NCI-H510A treated with DMSO at 0.1 percent for 48 hours (cell line): ENCODE data around the gene ANKRD44.

ENCODE experiments used
- DNase-seq: peaks from one replicate; lab custom pipeline; 2025; lab: John Stamatoyannopoulos, UW

The ANKRD44 gene

GRCh38 chr2:197107291-197108269 is 203.0 kb downstream of the ANKRD44 start:
- no peak for DNase-seq

GRCh38 chr2:197103363-197103762 is 207.2 kb downstream of the ANKRD44 start:
- DNase-seq: no peak

- DNase-seq: no peak
These were observed 208.3 kb downstream of the ANKRD44 start for GRCh38 chr2:197102231-197102630.

GRCh38 chr2:197101519-197101918 is 209.1 kb downstream of the ANKRD44 start:
- DNase-seq: no peak

DNA sequence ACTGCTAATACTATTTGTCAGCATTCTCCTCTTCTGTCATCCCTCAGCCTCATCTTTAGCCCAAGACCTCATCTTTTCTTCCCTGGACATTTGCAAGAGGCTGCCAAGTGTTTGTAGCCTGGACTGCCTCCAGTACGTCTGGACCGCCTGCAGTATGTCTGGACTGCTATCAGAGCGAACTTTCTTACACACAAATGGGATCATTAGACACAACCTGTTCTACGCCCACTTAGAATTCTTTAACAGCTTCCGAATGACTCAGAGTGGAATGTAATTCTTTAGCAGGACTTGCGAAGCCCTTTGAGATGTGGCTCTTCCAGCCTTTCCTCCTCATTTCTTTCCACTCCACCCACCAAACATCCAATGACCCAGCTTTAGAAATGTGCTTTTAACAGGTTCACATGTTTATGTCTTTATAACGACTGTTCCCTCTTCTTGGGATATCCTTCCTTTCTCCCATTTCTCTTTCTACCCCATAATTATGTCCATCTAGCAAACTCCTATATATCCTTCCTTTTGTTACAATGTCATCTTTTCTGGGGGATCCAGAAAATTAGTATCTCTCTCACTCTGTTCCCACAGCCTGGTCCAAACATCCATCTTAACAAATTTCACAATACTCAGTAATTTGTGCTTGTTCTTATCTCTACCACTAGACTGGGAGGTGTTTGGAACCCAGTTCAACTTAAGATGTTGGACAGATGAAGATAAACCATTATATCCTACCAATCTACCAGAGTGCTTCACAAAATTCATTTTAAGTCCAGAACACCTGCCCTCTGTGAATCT is 212.8 kb downstream of the ANKRD44 start:
- DNase-seq: no peak

- DNase-seq: no peak
These were observed 213.9 kb downstream of the ANKRD44 start for GRCh38 chr2:197096649-197097048.

GRCh38 chr2:197092431-197092830 is 218.1 kb downstream of the ANKRD44 start:
- peak; percentile 41 for DNase-seq

DNA sequence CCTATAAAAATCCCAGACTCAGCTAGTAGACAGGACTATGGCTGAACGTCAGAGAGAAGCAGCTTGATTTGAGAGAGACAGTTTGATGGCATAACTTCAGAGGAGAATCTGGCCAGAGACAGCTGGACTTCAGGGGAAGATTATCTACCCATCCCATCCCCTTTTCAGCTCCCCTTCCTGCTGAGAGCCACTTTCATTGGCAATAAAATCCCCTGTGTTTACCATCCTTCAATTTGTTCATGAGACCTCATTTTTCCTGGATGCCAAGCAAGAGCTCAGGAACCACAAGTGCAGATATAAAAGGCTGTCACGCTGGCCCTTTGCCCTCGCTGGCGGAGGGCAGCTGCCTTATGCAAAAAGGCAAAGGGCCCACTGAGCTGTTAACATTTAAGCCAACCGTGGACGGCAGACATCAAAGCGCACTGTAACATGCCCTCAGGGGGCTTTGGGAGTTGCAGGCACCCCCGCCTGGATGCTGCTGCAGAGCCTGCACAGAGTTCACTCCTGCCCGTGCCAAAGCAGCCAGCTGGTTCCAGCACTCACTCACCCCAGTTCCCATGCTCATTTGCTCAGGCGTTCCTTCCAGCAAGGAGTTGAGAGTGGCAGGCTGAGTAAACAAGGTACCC is 219.7 kb downstream of the ANKRD44 start:
- peak; percentile 64 for DNase-seq

GRCh38 chr2:197089655-197090054 is 220.9 kb downstream of the ANKRD44 start:
- no peak for DNase-seq

- DNase-seq: no peak
These were observed 221.9 kb downstream of the ANKRD44 start for GRCh38 chr2:197088694-197089093.

DNA sequence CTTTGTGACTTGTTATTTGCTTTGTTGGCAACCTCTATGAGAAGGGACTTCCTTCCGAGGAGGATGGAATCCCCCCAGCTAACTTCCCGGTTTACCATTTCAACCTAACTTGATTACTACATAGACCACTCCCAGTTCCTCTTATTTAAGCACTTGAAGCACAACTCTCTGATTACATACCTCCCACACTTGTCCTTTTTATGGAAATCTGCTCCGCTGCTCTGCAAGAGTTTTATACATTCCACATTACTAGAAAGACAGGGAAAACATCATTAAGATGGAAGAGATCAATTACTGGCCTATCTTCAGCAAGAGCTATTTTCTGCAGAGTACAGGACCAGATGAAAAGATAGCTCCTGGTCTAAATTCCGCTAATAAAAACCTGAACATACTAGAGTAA is 224.1 kb downstream of the ANKRD44 start:
- no peak for DNase-seq

DNA sequence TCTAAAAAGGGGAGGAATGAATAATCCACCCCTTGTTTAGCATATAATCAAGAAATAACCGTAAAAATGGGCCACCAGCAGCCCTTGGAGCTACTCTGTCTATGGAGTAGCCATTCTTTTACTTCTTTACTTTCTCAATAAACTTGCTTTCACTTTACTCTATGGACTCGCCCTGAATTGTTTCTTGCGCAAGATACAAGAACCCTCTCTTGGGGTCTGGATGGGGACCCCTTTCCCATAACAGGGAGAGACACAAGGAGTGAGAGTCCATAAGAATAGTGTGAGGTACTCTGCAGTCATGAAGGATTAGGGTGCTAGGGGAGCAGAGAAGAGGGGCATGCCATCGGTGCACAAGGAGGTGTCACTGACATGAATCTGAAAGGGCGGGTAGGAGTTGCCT is 224.9 kb downstream of the ANKRD44 start:
- no peak for DNase-seq

- DNase-seq: no peak
These were observed 229.3 kb downstream of the ANKRD44 start for GRCh38 chr2:197081294-197081693.

- no peak for DNase-seq
These were observed 229.9 kb downstream of the ANKRD44 start for GRCh38 chr2:197080578-197081216.

DNA sequence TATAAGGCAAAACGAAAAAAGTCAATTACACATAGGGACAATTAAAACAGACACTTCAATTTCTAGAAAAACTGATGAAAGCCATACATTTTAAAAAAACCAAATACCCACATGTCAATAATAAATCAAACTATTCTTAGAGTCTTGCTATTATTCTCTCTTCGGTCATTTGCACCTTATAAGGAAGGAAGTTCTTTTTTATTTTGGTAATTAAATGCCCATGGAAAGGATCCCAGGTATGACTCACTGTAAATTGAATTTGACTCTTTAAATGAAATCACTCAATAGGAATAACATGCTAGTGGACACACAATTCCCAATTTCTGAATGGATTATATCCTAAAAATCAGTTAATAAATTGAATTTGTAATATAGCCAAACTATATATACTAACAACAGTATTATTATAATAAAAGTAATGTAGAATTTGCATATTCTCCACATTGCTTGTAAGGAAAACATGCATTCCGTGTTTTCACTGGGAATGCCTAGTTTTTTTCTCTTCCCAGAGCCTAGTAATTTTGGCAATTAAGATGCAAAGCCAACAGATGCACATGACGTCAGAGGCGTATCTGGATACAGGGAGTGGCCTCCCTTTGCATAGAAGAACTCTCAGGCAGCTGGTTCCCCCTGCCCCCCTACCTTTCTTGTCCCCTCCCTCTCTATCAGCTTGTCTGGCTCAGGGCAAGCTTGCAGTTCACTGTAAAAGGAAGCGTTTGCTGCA is 230.6 kb downstream of the ANKRD44 start:
- no peak for DNase-seq

DNA sequence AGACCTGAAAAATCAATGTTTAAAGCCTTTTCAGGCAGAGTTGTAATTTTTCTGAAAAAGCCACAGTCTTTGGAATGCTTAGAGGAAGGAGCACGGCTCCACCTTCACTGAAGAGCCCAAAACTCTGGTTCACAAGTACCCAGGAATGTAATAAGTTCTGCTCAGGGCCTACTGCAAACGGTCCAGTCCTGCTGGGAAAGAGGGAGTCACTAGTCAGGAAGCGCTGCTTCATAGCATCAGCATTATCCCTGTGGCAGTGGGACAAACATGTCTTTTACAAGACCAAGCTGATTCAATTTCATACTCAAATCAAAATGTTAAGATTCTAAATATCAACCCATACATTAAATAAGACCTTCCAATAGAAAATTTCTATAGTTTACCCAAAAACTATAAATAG is 231.2 kb downstream of the ANKRD44 start:
- no peak for DNase-seq

DNA sequence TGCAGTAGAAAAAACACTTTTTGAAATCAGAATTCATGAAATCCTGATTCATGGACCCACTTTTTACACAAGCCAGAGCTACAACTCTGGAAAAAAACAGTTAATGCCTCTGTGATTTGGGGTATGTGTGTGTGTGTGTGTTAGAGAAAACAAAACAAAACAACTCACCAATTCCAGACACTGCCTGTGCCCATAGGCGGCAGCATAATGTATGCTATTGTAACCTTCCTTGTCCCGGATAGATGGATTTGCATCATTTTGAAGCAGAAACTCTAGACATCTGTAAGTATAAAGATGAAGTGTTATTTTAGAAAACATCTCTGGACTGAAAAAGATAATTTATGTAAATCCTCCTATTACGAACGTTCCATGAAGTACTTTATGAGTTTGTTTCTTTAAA is 232.0 kb downstream of the ANKRD44 start:
- DNase-seq: no peak

- no peak for DNase-seq
These were observed 233.2 kb downstream of the ANKRD44 start for GRCh38 chr2:197077336-197077735.

GRCh38 chr2:197076652-197077051 is 233.9 kb downstream of the ANKRD44 start:
- DNase-seq: no peak

DNA sequence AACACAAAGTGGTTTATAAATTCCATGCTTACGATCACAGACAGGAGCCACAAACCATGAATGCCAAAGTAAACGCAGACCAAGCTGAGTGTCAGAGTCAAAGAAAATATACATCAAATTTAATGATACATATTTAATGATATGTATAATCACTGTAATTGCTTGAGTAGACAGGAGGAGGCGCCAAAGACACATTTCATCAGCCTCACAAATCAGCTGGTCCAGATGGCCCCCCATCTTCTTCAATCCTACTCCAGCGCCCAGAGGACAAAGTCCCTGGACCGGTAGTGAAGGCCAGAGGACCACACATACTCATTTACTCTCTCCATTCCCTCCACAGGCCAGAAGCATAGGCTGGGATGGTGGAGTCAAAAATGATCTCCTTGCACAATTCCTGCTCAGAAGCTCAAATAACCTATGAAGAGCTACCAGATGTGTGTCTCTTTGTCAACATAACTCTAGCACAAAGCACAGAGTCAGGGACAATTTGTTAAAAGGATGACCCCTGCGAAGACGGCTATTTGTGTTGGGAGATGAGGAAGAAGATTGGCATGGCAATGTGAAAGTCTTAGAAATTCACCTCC is 234.7 kb downstream of the ANKRD44 start:
- DNase-seq: no peak

- DNase-seq: no peak
These were observed 235.3 kb downstream of the ANKRD44 start for GRCh38 chr2:197075281-197075680.
